ENCODE results near the gene ANKRD10. TPM values are rescaled to one million over a fixed set of nuclear protein-coding genes. Genes with fewer than 3 reads are reported as not detected.

Gene ANKRD10
- total RNA-seq, 2 experiments from 2014 or later = 48.3 to 54.9 TPM

- H3K27me3 Mint-ChIP-seq = no peaks in the 10 kb centered on the region
- H3K27ac Mint-ChIP-seq = peak overlapping the region; percentile 91
- peaks cover 40% of the 10 kb centered on the region for H3K36me3 Mint-ChIP-seq
- DNase-seq = no peak
- H3K4me1 Mint-ChIP-seq = peaks cover 59% of the 10 kb centered on the region
- no peaks in the 10 kb centered on the region for H3K9me3 Mint-ChIP-seq
- peak overlapping the region; percentile 91 for H3K4me3 Mint-ChIP-seq
Observed at GRCh38 chr13:110912651-110913051, 2.2 kb downstream of the ANKRD10 start.

- Mint-ChIP-seq H3K27me3 (no peaks in the 10 kb centered on the region), H3K4me1 (peaks cover 59% of the 10 kb centered on the region), H3K9me3 (no peaks in the 10 kb centered on the region), H3K36me3 (peaks cover 41% of the 10 kb centered on the region), H3K27ac (no peak overlapping the region), H3K4me3 (peak overlapping the region; percentile 91)
- no peak for DNase-seq
Observed at GRCh38 chr13:110911880-110912279, 3.0 kb downstream of the ANKRD10 start.

DNA sequence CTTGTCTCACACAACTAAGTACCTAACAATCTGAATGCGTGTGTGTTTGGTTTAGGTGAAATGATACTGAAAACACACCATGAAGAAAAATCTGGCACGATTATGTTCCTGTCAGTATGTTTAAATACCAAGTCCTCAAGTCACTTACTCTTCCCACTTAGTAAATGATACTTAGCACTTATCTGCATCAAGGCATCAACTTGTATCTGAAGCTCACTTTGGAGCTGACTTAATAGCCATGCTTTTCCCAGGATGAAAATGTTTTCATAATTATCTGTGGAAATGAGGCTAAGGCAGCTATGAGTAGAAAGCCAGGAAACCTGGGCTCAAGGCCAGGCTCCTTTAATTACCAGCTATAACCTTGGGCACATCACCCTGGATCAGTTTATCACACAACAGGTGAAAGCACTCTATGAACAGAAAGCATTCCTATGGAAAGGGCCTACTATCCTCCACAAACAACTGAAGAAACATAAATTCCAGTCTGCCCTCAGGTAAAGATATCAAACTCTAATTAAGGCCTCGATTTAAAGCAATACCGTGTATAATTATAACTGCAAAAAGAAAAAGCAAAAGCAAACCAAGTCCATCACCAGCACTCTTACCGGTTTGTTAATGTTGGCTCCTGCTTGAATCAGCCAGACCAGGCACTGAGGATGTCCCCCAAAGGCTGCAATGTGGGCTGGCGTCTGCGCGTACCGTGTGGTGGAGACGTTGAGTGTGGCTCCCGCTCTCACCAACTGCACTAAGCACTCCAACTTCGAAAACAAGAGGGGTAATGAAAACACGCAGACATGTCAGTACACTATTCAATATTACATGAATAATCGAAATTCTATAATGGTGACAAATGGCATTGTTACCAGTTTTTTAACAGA, 4.6 kb downstream of the ANKRD10 start:
- peaks cover 61% of the 10 kb centered on the region for H3K4me1 Mint-ChIP-seq
- H3K27ac Mint-ChIP-seq = no peak overlapping the region
- peaks cover 46% of the 10 kb centered on the region for H3K36me3 Mint-ChIP-seq
- no peak overlapping the region for H3K4me3 Mint-ChIP-seq
- no peaks in the 10 kb centered on the region for H3K27me3 Mint-ChIP-seq
- H3K9me3 Mint-ChIP-seq = no peaks in the 10 kb centered on the region
- DNase-seq = no peak

GRCh38 chr13:110907951-110908898, 6.6 kb downstream of the ANKRD10 start:
- H3K27me3 Mint-ChIP-seq = no peaks in the 10 kb centered on the region
- no peak overlapping the region for H3K27ac Mint-ChIP-seq
- H3K9me3 Mint-ChIP-seq = no peaks in the 10 kb centered on the region
- H3K4me3 Mint-ChIP-seq = no peak overlapping the region
- no peak for DNase-seq
- peaks cover 59% of the 10 kb centered on the region for H3K4me1 Mint-ChIP-seq
- peaks cover 41% of the 10 kb centered on the region for H3K36me3 Mint-ChIP-seq

- Mint-ChIP-seq H3K4me3 (no peak overlapping the region), H3K4me1 (peaks cover 49% of the 10 kb centered on the region), H3K9me3 (no peaks in the 10 kb centered on the region), H3K27ac (no peak overlapping the region), H3K27me3 (no peaks in the 10 kb centered on the region), H3K36me3 (peaks cover 38% of the 10 kb centered on the region)
- DNase-seq = no peak
Observed at GRCh38 chr13:110907301-110907700, 7.6 kb downstream of the ANKRD10 start.

DNA sequence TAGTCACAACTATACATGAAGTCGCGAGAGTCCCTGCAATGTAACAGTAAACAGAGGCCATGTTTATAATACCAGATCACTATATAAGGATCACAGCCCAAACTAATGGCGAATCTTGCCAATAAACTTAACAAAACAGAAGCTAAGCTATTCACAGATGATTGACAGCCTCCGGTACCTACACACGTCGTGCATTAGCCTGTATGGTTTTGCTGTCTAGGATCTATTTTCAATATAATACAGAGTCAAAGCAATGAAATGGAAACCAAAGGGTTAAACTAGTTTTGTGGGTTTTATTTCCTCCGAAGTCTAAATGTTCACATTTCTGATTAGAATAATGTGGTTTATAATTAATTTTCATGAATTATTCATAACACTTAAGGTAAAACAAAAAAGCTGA, 10.1 kb downstream of the ANKRD10 start:
- Mint-ChIP-seq H3K9me3 (no peaks in the 10 kb centered on the region), H3K27me3 (no peaks in the 10 kb centered on the region), H3K36me3 (peaks cover 22% of the 10 kb centered on the region), H3K4me1 (peaks cover 34% of the 10 kb centered on the region), H3K4me3 (no peak overlapping the region), H3K27ac (no peak overlapping the region)
- DNase-seq = no peak

DNA sequence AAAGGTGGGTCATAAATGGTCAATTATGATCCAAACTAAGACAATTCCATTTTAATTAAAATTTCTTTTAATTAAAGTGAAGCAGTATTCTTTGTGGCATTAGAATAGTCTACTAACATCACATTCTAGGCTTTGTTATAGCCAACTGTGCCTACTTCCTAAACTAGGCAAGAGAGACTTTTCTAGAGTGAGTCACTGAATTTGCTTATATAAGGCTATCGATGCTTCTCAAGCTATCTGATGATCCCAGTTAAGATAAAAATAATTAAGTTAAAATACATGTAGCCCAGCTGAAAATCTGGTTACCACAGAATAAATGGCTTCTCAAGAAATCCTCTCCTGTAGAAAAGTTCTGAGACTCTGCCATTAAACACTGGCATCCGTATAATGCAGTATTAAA, 12.5 kb downstream of the ANKRD10 start:
- Mint-ChIP-seq H3K4me3 (no peak overlapping the region), H3K9me3 (no peaks in the 10 kb centered on the region), H3K4me1 (peaks cover 15% of the 10 kb centered on the region), H3K27ac (no peak overlapping the region), H3K27me3 (no peaks in the 10 kb centered on the region), H3K36me3 (peaks cover 20% of the 10 kb centered on the region)
- no peak for DNase-seq

DNA sequence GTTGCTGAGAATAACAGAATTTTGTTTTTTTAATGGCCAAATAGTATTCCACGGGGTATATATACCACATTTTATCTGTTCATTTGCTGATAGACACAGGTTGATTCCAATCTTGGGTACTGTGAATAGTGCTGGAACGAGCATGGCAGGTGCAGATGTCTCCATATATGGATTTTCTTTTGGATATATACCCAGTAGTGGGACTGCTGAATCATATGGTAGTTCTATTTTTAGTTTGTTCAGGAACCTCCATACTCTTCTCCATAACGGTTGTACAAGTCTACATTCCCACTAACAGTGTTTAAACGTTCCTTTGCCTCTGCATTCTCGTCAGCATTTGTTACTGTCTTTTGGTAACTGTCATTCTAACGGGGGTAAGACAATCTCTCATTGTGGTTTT, 17.3 kb downstream of the ANKRD10 start:
- Mint-ChIP-seq H3K4me3 (no peak overlapping the region), H3K27ac (no peak overlapping the region), H3K9me3 (no peaks in the 10 kb centered on the region), H3K4me1 (peaks cover 1% of the 10 kb centered on the region), H3K27me3 (no peaks in the 10 kb centered on the region), H3K36me3 (peaks cover 17% of the 10 kb centered on the region)
- DNase-seq = no peak

- Mint-ChIP-seq H3K27ac (peak overlapping the region; percentile 34), H3K36me3 (peaks cover 17% of the 10 kb centered on the region), H3K9me3 (no peaks in the 10 kb centered on the region), H3K4me1 (peaks cover 1% of the 10 kb centered on the region), H3K4me3 (no peak overlapping the region), H3K27me3 (no peaks in the 10 kb centered on the region)
- no peak for DNase-seq
Observed at GRCh38 chr13:110897014-110897413, 17.9 kb downstream of the ANKRD10 start.

DNA sequence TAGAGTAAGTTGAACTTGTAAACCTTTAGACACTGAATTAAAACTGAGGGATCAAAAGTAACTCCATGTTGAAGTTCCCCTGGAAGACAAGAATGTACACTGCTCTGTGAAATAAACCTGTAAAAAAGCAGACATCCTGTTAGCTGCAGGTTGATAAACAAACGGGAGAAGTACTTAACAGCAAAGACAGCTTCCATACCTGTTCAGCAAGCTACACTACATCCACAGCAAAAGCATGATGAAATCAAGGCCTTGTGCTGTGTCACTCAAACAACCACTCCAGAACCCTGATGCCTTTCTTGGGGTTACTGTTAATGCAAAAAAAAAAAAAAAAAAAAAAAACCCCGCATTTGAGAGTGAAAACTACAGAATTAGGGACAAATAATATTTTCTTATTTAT, 20.8 kb downstream of the ANKRD10 start:
- peaks cover 1% of the 10 kb centered on the region for H3K4me1 Mint-ChIP-seq
- H3K27ac Mint-ChIP-seq = peak overlapping the region; percentile 35
- no peak overlapping the region for H3K4me3 Mint-ChIP-seq
- H3K9me3 Mint-ChIP-seq = no peaks in the 10 kb centered on the region
- DNase-seq = no peak
- H3K36me3 Mint-ChIP-seq = peaks cover 16% of the 10 kb centered on the region
- no peaks in the 10 kb centered on the region for H3K27me3 Mint-ChIP-seq

- no peaks in the 10 kb centered on the region for H3K27me3 Mint-ChIP-seq
- H3K27ac Mint-ChIP-seq = peak overlapping the region; percentile 35
- peaks cover 1% of the 10 kb centered on the region for H3K4me1 Mint-ChIP-seq
- H3K36me3 Mint-ChIP-seq = peaks cover 16% of the 10 kb centered on the region
- H3K9me3 Mint-ChIP-seq = no peaks in the 10 kb centered on the region
- no peak overlapping the region for H3K4me3 Mint-ChIP-seq
- DNase-seq = no peak
Observed at GRCh38 chr13:110893571-110893970, 21.3 kb downstream of the ANKRD10 start.

GRCh38 chr13:110890279-110891165, 24.3 kb downstream of the ANKRD10 start:
- no peak for DNase-seq
- H3K4me1 Mint-ChIP-seq = no peaks in the 10 kb centered on the region
- H3K27me3 Mint-ChIP-seq = no peaks in the 10 kb centered on the region
- H3K36me3 Mint-ChIP-seq = peaks cover 10% of the 10 kb centered on the region
- no peak overlapping the region for H3K27ac Mint-ChIP-seq
- H3K4me3 Mint-ChIP-seq = no peak overlapping the region
- H3K9me3 Mint-ChIP-seq = no peaks in the 10 kb centered on the region

- Mint-ChIP-seq H3K4me1 (peaks cover 7% of the 10 kb centered on the region), H3K4me3 (no peak overlapping the region), H3K27ac (no peak overlapping the region), H3K27me3 (no peaks in the 10 kb centered on the region), H3K36me3 (peaks cover 7% of the 10 kb centered on the region), H3K9me3 (no peaks in the 10 kb centered on the region)
- no peak for DNase-seq
Observed at GRCh38 chr13:110888390-110888789, 26.5 kb downstream of the ANKRD10 start.

- Mint-ChIP-seq H3K4me3 (no peak overlapping the region), H3K27me3 (no peaks in the 10 kb centered on the region), H3K36me3 (peaks cover 1% of the 10 kb centered on the region), H3K4me1 (peaks cover 9% of the 10 kb centered on the region), H3K27ac (no peak overlapping the region), H3K9me3 (no peaks in the 10 kb centered on the region)
- DNase-seq = no peak
Observed at GRCh38 chr13:110887597-110888333, 27.1 kb downstream of the ANKRD10 start.
